K562 (cell line): ENCODE measurements around the gene AXIN2. TPM values are rescaled to one million over a fixed set of nuclear protein-coding genes. Genes with fewer than 3 reads are reported as not detected.

Experiments
- AFF1 ChIP-seq, 2 experiments: fragments of 450-650 bp; IDR thresholded peaks; 2 replicates each; pipeline ENCODE4 v1.6.1; 2018; ENCODE audit warnings: mild to moderate bottlenecking in 2 of 2, low read depth in 1 of 2; ENCODE audit not compliant: partially characterized antibody in 2 of 2
- COPS2 ChIP-seq: fragments of 450-650 bp; conservative IDR thresholded peaks from 2 replicates; pipeline ENCODE4 v1.6.1; 2016; ENCODE audit warnings: mild to moderate bottlenecking, moderate library complexity
- DNMT1 ChIP-seq: fragments of 450-650 bp; IDR thresholded peaks from 2 replicates; pipeline ENCODE4 v1.6.1; 2016; ENCODE audit warnings: antibody characterized with exemption, mild to moderate bottlenecking
- FOXA1 ChIP-seq: fragments of 450-650 bp; IDR thresholded peaks from 2 replicates; pipeline ENCODE4 v1.6.1; 2016; ENCODE audit warnings: mild to moderate bottlenecking, borderline replicate concordance
- LARP7 ChIP-seq: fragments of 450-650 bp; IDR thresholded peaks from 2 replicates; pipeline ENCODE4 v1.6.1; 2016
- MYNN ChIP-seq, 2 experiments: sonication (generic); formaldehyde crosslinking in 1 of 2; IDR thresholded peaks; 2 replicates each; pipeline versions ENCODE4 v1.5.0 to v1.6.1; 2016 to 2020; ENCODE audit warnings: antibody characterized with exemption in 1 of 2, missing genetic modification reagents in 1 of 2
- NELFE ChIP-seq: IDR thresholded peaks from 2 replicates; pipeline ENCODE4 v1.6.1; 2011; ENCODE audit warnings: mild to moderate bottlenecking; ENCODE audit not compliant: insufficient read depth, insufficient read length
- NFXL1 ChIP-seq: fragments of 450-650 bp; formaldehyde crosslinking; IDR thresholded peaks from 2 replicates; pipeline ENCODE4 v1.4.0; 2021; ENCODE audit warnings: mild to moderate bottlenecking
- NKRF ChIP-seq: fragments of 450-650 bp; IDR thresholded peaks from 2 replicates; pipeline ENCODE4 v1.6.1; 2016; ENCODE audit warnings: borderline replicate concordance
- PTBP1 ChIP-seq: fragments of 200-400 bp; formaldehyde crosslinking; IDR thresholded peaks from 2 replicates; pipeline ENCODE4 v1.6.1; 2017; ENCODE audit warnings: low read depth, low read length
- SRF ChIP-seq, 2 experiments: fragments of 250-450, 450-650 bp in 1 of 2; sonication (Bioruptor Pico) in 1 of 2; sonication (generic) in 1 of 2; formaldehyde crosslinking; IDR thresholded peaks; 2 replicates each; pipeline versions ENCODE4 v1.5.0 to v1.5.1; 2020 to 2022; ENCODE audit warnings: mild to moderate bottlenecking in 1 of 2, missing genetic modification reagents in 1 of 2
- ZNF764 ChIP-seq: fragments of 250-450 bp; sonication (Bioruptor Pico); IDR thresholded peaks from 2 replicates; pipeline ENCODE4 v1.4.0; 2020; ENCODE audit warnings: low read depth, mild to moderate bottlenecking, moderate library complexity
- polyA plus RNA-seq, 8 experiments: library from polyadenylated mRNA; depleted of rRNA in 4 of 8; stranded (reverse) in 5 of 8; unstranded in 3 of 8; fragments of >200 nt; fragmentation: Nextera tagmentation in 2 of 8; fragmentation: Illumina TruSeq in 1 of 8; extraction: Ambion mirVana in 2 of 8; extraction: Trizol in 1 of 8; gene quantifications; 2 replicates each; pipeline versions ENCODE4 v1.2.1 to v1.2.3, GENCODE V29; 2011 to 2014; ENCODE audit warnings: inconsistent platforms in 1 of 8, missing spikeins in 1 of 8
- total RNA-seq, 7 experiments: library from RNA; depleted of rRNA in 6 of 7; stranded (reverse); fragments of >200 nt in 6 of 7; fragmentation: Illumina TruSeq in 2 of 7; extraction: Trizol in 2 of 7; gene quantifications; 2 replicates each; pipeline versions ENCODE4 v1.2.1 to v1.2.3, GENCODE V29; 2011 to 2021; ENCODE audit warnings: low replicate concordance in 1 of 7
- TF ChIP-seq, protein P1 (sequence below): fragments of 250-450 bp; sonication (Bioruptor Pico); IDR thresholded peaks from 2 replicates; pipeline ENCODE4 v1.8.0; 2021; ENCODE audit warnings: moderate library complexity, mild to moderate bottlenecking, inconsistent platforms
- TF ChIP-seq, protein P2 (sequence below): fragments of 450-650 bp; conservative IDR thresholded peaks from 2 replicates; pipeline ENCODE4 v1.6.1; 2016; ENCODE audit warnings: missing genetic modification characterization, low read depth, mild to moderate bottlenecking, control low read depth, missing compliant biosample characterization

AXIN2 gene
- total and polyA plus RNA-seq, 9 of the 15 experiments (the other 6 are each of a cell fraction or from before 2014, with no cell fraction given): 0.21 to 3.3 (median 1.2) TPM

- TF ChIP-seq, protein P1, sequence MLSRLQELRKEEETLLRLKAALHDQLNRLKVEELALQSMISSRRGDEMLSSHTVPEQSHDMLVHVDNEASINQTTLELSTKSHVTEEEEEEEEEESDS (CRISPR knock-in tag): no peak
- TF ChIP-seq DNMT1 (no peak), ZNF764 (no peak), NFXL1 (CRISPR knock-in tag) (no peak), SRF (CRISPR knock-in tag; IDR thresholded peaks at IDR 0.05) (no peak), FOXA1 (no peak), LARP7 (no peak), MYNN (IDR thresholded peaks at IDR 0.05) (no peak), MYNN (CRISPR knock-in tag; IDR thresholded peaks at IDR 0.05) (no peak), PTBP1 (no peak), NELFE (no peak), AFF1 (IDR thresholded peaks at IDR 0.05; ENCODE audit: low read depth in 1 of 2, partially characterized antibody in 2 of 2) (no peak), NKRF (no peak), COPS2 (no peak)
- TF ChIP-seq, protein P2, sequence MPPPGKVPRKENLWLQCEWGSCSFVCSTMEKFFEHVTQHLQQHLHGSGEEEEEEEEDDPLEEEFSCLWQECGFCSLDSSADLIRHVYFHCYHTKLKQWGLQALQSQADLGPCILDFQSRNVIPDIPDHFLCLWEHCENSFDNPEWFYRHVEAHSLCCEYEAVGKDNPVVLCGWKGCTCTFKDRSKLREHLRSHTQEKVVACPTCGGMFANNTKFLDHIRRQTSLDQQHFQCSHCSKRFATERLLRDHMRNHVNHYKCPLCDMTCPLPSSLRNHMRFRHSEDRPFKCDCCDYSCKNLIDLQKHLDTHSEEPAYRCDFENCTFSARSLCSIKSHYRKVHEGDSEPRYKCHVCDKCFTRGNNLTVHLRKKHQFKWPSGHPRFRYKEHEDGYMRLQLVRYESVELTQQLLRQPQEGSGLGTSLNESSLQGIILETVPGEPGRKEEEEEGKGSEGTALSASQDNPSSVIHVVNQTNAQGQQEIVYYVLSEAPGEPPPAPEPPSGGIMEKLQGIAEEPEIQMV (tag): no peak
Observed at GRCh38 chr17:65592125-65592965, 30.9 kb upstream of the AXIN2 start (continued).
